IMR-90 (cell line): ENCODE measurements around the gene CKAP2. TPM values are rescaled to one million over a fixed set of nuclear protein-coding genes. Genes with fewer than 3 reads are reported as not detected.
A peak's percentile ranks its signal among the peaks of the same experiment; 100 is the strongest.

Experiments
- ATAC-seq: fragments of 200-7000 bp; cut with Tn5 transposase; 2 replicates; pipeline ENCODE4 v1.9.1; 2020; ENCODE audit warnings: low read depth, mild to moderate bottlenecking, moderate library complexity
- BruUV-seq: library from RNA; stranded (reverse); fragments of 400-500 nt; replicated peaks from 2 replicates; lab custom pipeline; 2021; lab: Mats Ljungman, UMichigan
- CTCF ChIA-PET: fragments of 300-600 bp; formaldehyde crosslinking; extraction: SDS; loops from one replicate; lab custom pipeline; 2021; ENCODE audit warnings: antibody characterized with exemption; lab: Yijun Ruan, JAX
- POLR2A ChIA-PET: fragments of 300-600 bp; sonication (Branson Sonifier 250); formaldehyde crosslinking; loops from one replicate; lab custom pipeline; 2022; ENCODE audit warnings: antibody characterized with exemption; ENCODE audit not compliant: unreplicated experiment; lab: Charles Lee
- DNase-seq: peaks from one replicate; pipeline ENCODE4 v3.0.0; 2013
- H2AFZ ChIP-seq: replicated peaks from 2 replicates; pipeline ENCODE3; 2013; ENCODE audit warnings: low read length, mild to moderate bottlenecking; ENCODE audit not compliant: poor library complexity
- H2AK5ac ChIP-seq: 2 replicates; pipeline ENCODE4 v1.6.1; 2013; ENCODE audit warnings: low read depth, low read length, inconsistent platforms
- H2AK9ac ChIP-seq: replicated peaks from 2 replicates; pipeline ENCODE3; 2013; ENCODE audit warnings: mild to moderate bottlenecking, low read depth, low read length, moderate library complexity; ENCODE audit not compliant: poor library complexity
- H2BK120ac ChIP-seq: 2 replicates; pipeline ENCODE4 v1.6.1; 2013; ENCODE audit warnings: low read depth, low read length, inconsistent platforms
- H2BK15ac ChIP-seq: 3 replicates; pipeline ENCODE4 v1.6.1; 2013; ENCODE audit warnings: low read depth, low read length, inconsistent platforms
- H2BK20ac ChIP-seq: 2 replicates; pipeline ENCODE4 v1.6.1; 2013; ENCODE audit warnings: low read depth, mild to moderate bottlenecking, inconsistent platforms, low read length, moderate library complexity
- H2BK5ac ChIP-seq: 2 replicates; pipeline ENCODE4 v1.6.1; 2013; ENCODE audit warnings: mild to moderate bottlenecking, low read depth, low read length, inconsistent platforms; ENCODE audit not compliant: poor library complexity, severe bottlenecking
- H3K14ac ChIP-seq: replicated peaks from 2 replicates; pipeline ENCODE4 v1.6.1; 2013; ENCODE audit warnings: low read depth, low read length, inconsistent platforms
- H3K18ac ChIP-seq: 2 replicates; pipeline ENCODE4 v1.6.1; 2013; ENCODE audit warnings: low read depth, low read length, control low read depth
- H3K23ac ChIP-seq: 2 replicates; pipeline ENCODE4 v1.6.1; 2013; ENCODE audit warnings: low read depth, low read length, inconsistent platforms
- H3K27ac ChIP-seq: 2 replicates; pipeline ENCODE4 v1.5.1; 2013; ENCODE audit warnings: mild to moderate bottlenecking, control low read depth, low read length; ENCODE audit not compliant: insufficient read depth
- H3K27me3 ChIP-seq: 2 replicates; pipeline ENCODE4 v1.6.1; 2013; ENCODE audit warnings: low read length; ENCODE audit not compliant: control insufficient read depth, insufficient read depth
- H3K36me3 ChIP-seq: 2 replicates; pipeline ENCODE4 v1.6.1; 2013; ENCODE audit warnings: low read length, mixed read lengths; ENCODE audit not compliant: control insufficient read depth, insufficient read depth
- H3K4ac ChIP-seq: 2 replicates; pipeline ENCODE4 v1.6.1; 2013; ENCODE audit warnings: low read depth, low read length, inconsistent platforms
- H3K4me1 ChIP-seq: 2 replicates; pipeline ENCODE4 v1.6.1; 2013; ENCODE audit warnings: low read length, mixed read lengths; ENCODE audit not compliant: control insufficient read depth, insufficient read depth
- H3K4me2 ChIP-seq: 2 replicates; pipeline ENCODE4 v1.6.1; 2013; ENCODE audit warnings: low read depth, mild to moderate bottlenecking, control low read depth, low read length, moderate library complexity
- H3K4me3 ChIP-seq: 2 replicates; pipeline ENCODE4 v1.5.1; 2013; ENCODE audit warnings: low read depth, mild to moderate bottlenecking, control low read depth, low read length, moderate library complexity; ENCODE audit not compliant: insufficient read depth
- H3K56ac ChIP-seq: 2 replicates; pipeline ENCODE4 v1.6.1; 2013; ENCODE audit warnings: low read length, inconsistent platforms; ENCODE audit not compliant: insufficient read depth; ENCODE audit errors: extremely low read depth
- H3K79me1 ChIP-seq, 2 experiments: 2 replicates each; pipeline ENCODE4 v1.6.1; 2013; ENCODE audit warnings: low read length in 2 of 2, inconsistent platforms in 1 of 2, low read depth in 1 of 2
- H3K9ac ChIP-seq: 2 replicates; pipeline ENCODE4 v1.6.1; 2013; ENCODE audit warnings: low read depth, low read length, control low read depth
- H3K9me1 ChIP-seq: 2 replicates; pipeline ENCODE4 v1.6.1; 2013; ENCODE audit warnings: low read length, inconsistent platforms; ENCODE audit not compliant: insufficient read depth
- H3K9me3 ChIP-seq: 2 replicates; pipeline ENCODE4 v1.6.1; 2013; ENCODE audit warnings: low read length; ENCODE audit not compliant: control insufficient read depth, insufficient read depth
- H4K20me1 ChIP-seq: 2 replicates; pipeline ENCODE4 v1.6.1; 2013; ENCODE audit warnings: low read length, inconsistent platforms; ENCODE audit not compliant: insufficient read depth
- H4K5ac ChIP-seq: 2 replicates; pipeline ENCODE4 v1.6.1; 2013; ENCODE audit warnings: mild to moderate bottlenecking, low read depth, low read length, control low read depth
- H4K8ac ChIP-seq, 2 experiments: 2 replicates each; pipeline ENCODE4 v1.6.1; 2013; ENCODE audit warnings: low read depth in 2 of 2, low read length in 2 of 2, control low read depth in 1 of 2, inconsistent platforms in 1 of 2
- H4K91ac ChIP-seq: 2 replicates; pipeline ENCODE4 v1.6.1; 2013; ENCODE audit warnings: low read depth, low read length, inconsistent platforms; ENCODE audit not compliant: insufficient read depth
- BHLHE40 ChIP-seq: fragments of 150-350 bp; IDR thresholded peaks from 2 replicates; pipeline ENCODE4 v1.6.1; 2016; ENCODE audit warnings: mild to moderate bottlenecking, low read depth, low read length
- CEBPB ChIP-seq: IDR thresholded peaks from 2 replicates; pipeline ENCODE4 v1.6.1; 2012; ENCODE audit warnings: low read depth, low read length, improper control_type of control experiment
- CHD1 ChIP-seq: IDR thresholded peaks from 2 replicates; pipeline ENCODE4 v1.6.1; 2012; ENCODE audit warnings: low read depth, low read length, improper control_type of control experiment
- CTCF ChIP-seq: conservative IDR thresholded peaks from 2 replicates; pipeline ENCODE4 v1.5.1; 2012; ENCODE audit warnings: mild to moderate bottlenecking, low read depth, low read length, improper control_type of control experiment
- ELK1 ChIP-seq: fragments of 150-350 bp; IDR thresholded peaks from 2 replicates; pipeline ENCODE4 v1.6.1; 2016; ENCODE audit warnings: low read depth, mild to moderate bottlenecking, low read length, moderate library complexity, borderline replicate concordance
- FOS ChIP-seq: fragments of 150-350 bp; IDR thresholded peaks from 2 replicates; pipeline ENCODE4 v1.6.1; 2016; ENCODE audit warnings: low read depth, low read length
- MAFK ChIP-seq: IDR thresholded peaks from 2 replicates; pipeline ENCODE4 v1.6.1; 2012; ENCODE audit warnings: low read depth, low read length, improper control_type of control experiment
- MAZ ChIP-seq: IDR thresholded peaks from 2 replicates; pipeline ENCODE4 v1.6.1; 2012; ENCODE audit warnings: low read depth, mild to moderate bottlenecking, low read length, improper control_type of control experiment, moderate library complexity, borderline replicate concordance
- MXI1 ChIP-seq: IDR thresholded peaks from 2 replicates; pipeline ENCODE4 v1.6.1; 2012; ENCODE audit warnings: low read depth, mild to moderate bottlenecking, low read length, moderate library complexity, borderline replicate concordance
- NFE2L2 ChIP-seq: fragments of 150-350 bp; IDR thresholded peaks from 2 replicates; pipeline ENCODE4 v1.6.1; 2016; ENCODE audit warnings: low read depth, mild to moderate bottlenecking, low read length
- POLR2A ChIP-seq: IDR thresholded peaks from 2 replicates; pipeline ENCODE4 v1.6.1; 2012; ENCODE audit warnings: mild to moderate bottlenecking, low read depth, low read length
- RAD21 ChIP-seq: IDR thresholded peaks from 2 replicates; pipeline ENCODE4 v1.6.1; 2012; ENCODE audit warnings: low read length, improper control_type of control experiment
- RCOR1 ChIP-seq: IDR thresholded peaks from 2 replicates; pipeline ENCODE4 v1.6.1; 2012; ENCODE audit warnings: mild to moderate bottlenecking, low read length, improper control_type of control experiment; ENCODE audit not compliant: insufficient replicate concordance
- RFX5 ChIP-seq: IDR thresholded peaks from 2 replicates; pipeline ENCODE4 v1.8.0; 2012; ENCODE audit warnings: low read depth, mild to moderate bottlenecking, low read length, moderate library complexity
- SMC3 ChIP-seq: fragments of 150-350 bp; IDR thresholded peaks from 2 replicates; pipeline ENCODE4 v1.6.1; 2016; ENCODE audit warnings: low read depth, mild to moderate bottlenecking, antibody characterized with exemption, low read length, moderate library complexity
- USF2 ChIP-seq: fragments of 150-350 bp; IDR thresholded peaks from 2 replicates; pipeline ENCODE4 v1.6.1; 2017; ENCODE audit warnings: mild to moderate bottlenecking, antibody characterized with exemption, low read length, low read depth
- WGBS, 2 experiments: methylation state at CpG; one replicate each; pipeline versions ENCODE4 v1.1.5 to v1.1.7; 2013; ENCODE audit warnings: missing lambda C conversion rate in 2 of 2; ENCODE audit not compliant: insufficient read length in 1 of 2; ENCODE audit errors: extremely low coverage in 2 of 2; 5-methylcytosine and 5-hydroxymethylcytosine counted together
- dilution Hi-C: fragments of 300-500 bp; cut with HindIII; formaldehyde crosslinking; loops from one replicate; pipeline ENCODE4 v1.14.3; 2018; ENCODE audit warnings: low sequenced_read_pairs; ENCODE audit not compliant: unreplicated experiment
- in situ Hi-C: fragments of 300-500 bp; cut with MboI; formaldehyde crosslinking; loops from 3 replicates; pipeline ENCODE4 v1.14.3; 2019; ENCODE audit warnings: low sequenced_read_pairs, inconsistent platforms, mixed read lengths
- intact Hi-C: fragments of 100-400 bp; cut with micrococcal nuclease; formaldehyde crosslinking; loops from 2 replicates; pipeline ENCODE4 v1.10.0; 2022
- polyA plus RNA-seq, 3 experiments: library from polyadenylated mRNA; depleted of rRNA; stranded (reverse); fragments of >200 nt; gene quantifications; 2 replicates each; pipeline ENCODE4 v1.2.3, GENCODE V29; 2012; ENCODE audit warnings: low replicate concordance in 1 of 3
- total RNA-seq: library from RNA; depleted of rRNA; stranded (reverse); fragments of >200 nt; gene quantifications from 2 replicates; pipeline ENCODE4 v1.2.3, GENCODE V29; 2012

CKAP2 gene
- total and polyA plus RNA-seq, 2 of the 4 experiments (the other 2 are of a cell fraction), result 23.0 to 44.6 TPM

- H3K23ac ChIP-seq, result 0 out of 2 replicates have a peak overlapping the region, but pooled peaks have one; percentile 12
- CTCF ChIA-PET, result no interaction called here
- no peak overlapping the region for H4K5ac ChIP-seq
These were observed 7.9 kb upstream of the CKAP2 start for GRCh38 chr13:52447354-52447753.

More at GRCh38 chr13:52447354-52447753, 7.9 kb upstream of the CKAP2 start:
- no CpG with 5 or more reads among the region's 2 CpGs for WGBS, 2 experiments
- Histone ChIP-seq H3K27ac (no peak overlapping the region), H3K9ac (no peak overlapping the region), H2BK120ac (no peak overlapping the region), H2AFZ (no peak overlapping the region), H3K9me1 (peaks cover 11% of the 10 kb centered on the region), H2BK5ac (no peak overlapping the region), H2BK20ac (no peak overlapping the region), H3K9me3 (no peaks in the 10 kb centered on the region), H4K8ac (no peak overlapping the region), H2AK9ac (no peak overlapping the region), H3K18ac (no peak overlapping the region), H3K4me2 (no peak overlapping the region), H3K56ac (no peak overlapping the region), H3K4ac (no peak overlapping the region), H4K91ac (no peak overlapping the region), H3K4me1 (peaks cover 7% of the 10 kb centered on the region), H2BK15ac (no peak overlapping the region), H2AK5ac (no peak overlapping the region), H3K36me3 (peaks cover 2% of the 10 kb centered on the region; the same call in 1 of the 2 replicates), H3K4me3 (no peak overlapping the region), H3K79me1 (peaks cover 20 to 32% of the 10 kb centered on the region in 2 experiments), H3K14ac (no peak overlapping the region), H3K27me3 (no peaks in the 10 kb centered on the region), H4K20me1 (peaks cover 5% of the 10 kb centered on the region; the same call in 1 of the 2 replicates)
- BruUV-seq, result no TSS peak
- in situ Hi-C loops (no loop called here), intact Hi-C loops (loop anchor here (2.0 kb wide), 1 partner anchor 15 kb away; no protein-coding TSS in a partner anchor), dilution Hi-C loops (no loop called here)
- POLR2A ChIA-PET, result no interaction called here
- DNase-seq (peak; percentile 7), ATAC-seq (no peak)
- TF ChIP-seq FOS (no peak), BHLHE40 (no peak), RAD21 (no peak), CEBPB (no peak), CTCF (no peak), USF2 (no peak), NFE2L2 (no peak), MXI1 (no peak), MAFK (no peak), SMC3 (no peak), POLR2A (no peak), RFX5 (no peak), CHD1 (no peak), RCOR1 (no peak), ELK1 (no peak), MAZ (no peak)
